OCI-LY7 (cell line): ENCODE results near the gene MPPED2.

ENCODE experiments used
- CTCF ChIP-seq: fragments of 200-600 bp; sonication (generic); conservative IDR thresholded peaks from 2 replicates; pipeline ENCODE4 v1.5.1; 2014; ENCODE audit warnings: mild to moderate bottlenecking, antibody characterized with exemption, low read length, moderate library complexity, mixed read lengths
- EZH2phosphoT487 ChIP-seq: fragments of 200-600 bp; sonication (generic); IDR thresholded peaks from 2 replicates; pipeline ENCODE4 v1.6.1; 2018; ENCODE audit warnings: low read depth, borderline replicate concordance, mild to moderate bottlenecking, mixed run types, antibody characterized with exemption, low read length, moderate library complexity, mixed read lengths

DNA sequence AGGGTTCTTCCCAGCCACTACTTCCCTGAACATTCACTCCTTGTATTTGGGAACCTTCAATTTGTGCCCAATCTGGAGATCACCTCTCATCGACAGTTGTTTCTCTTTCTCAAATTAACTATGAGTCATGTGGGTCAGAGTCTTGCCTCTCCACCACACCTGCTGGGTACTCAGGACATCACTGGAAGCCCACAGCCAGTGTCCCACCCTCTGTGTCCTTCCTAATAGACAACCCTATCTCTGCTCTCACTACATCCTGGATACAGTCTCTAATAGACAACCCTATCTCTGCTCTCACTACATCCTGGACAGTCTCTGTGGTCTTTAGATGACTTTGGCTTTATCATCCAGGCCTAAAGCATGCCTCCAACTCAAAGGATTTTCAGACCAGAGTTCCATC is 193.1 kb downstream of the MPPED2 start:
- TF ChIP-seq CTCF: no peak
- TF ChIP-seq EZH2phosphoT487: no peak
